BJ (cell line): ENCODE measurements around the gene CTTN. TPM values are rescaled to one million over a fixed set of nuclear protein-coding genes. Genes with fewer than 3 reads are reported as not detected.

ENCODE experiments used
- CTCF ChIA-PET: fragments of 350-600 bp; formaldehyde crosslinking; extraction: SDS; loops from one replicate; lab custom pipeline; 2021; ENCODE audit warnings: antibody characterized with exemption, inconsistent platforms; lab: Yijun Ruan, JAX
- POLR2A ChIA-PET: fragments of 300-600 bp; sonication (Branson Sonifier 250); formaldehyde crosslinking; extraction: SDS; loops from one replicate; lab custom pipeline; 2021; ENCODE audit warnings: antibody characterized with exemption; lab: Charles Lee
- DNase-seq: peaks from one replicate; pipeline ENCODE4 v3.0.0-alpha.2; 2011; ENCODE audit warnings: low read depth
- H3K27me3 ChIP-seq: 2 replicates; pipeline ENCODE4 v1.6.0; 2011; ENCODE audit warnings: low read length; ENCODE audit not compliant: control insufficient read depth, insufficient read depth
- H3K36me3 ChIP-seq: 2 replicates; pipeline ENCODE4 v1.5.1; 2011; ENCODE audit warnings: low read length; ENCODE audit not compliant: control insufficient read depth, insufficient read depth
- H3K4me3 ChIP-seq: 2 replicates; pipeline ENCODE4 v1.5.1; 2011; ENCODE audit warnings: low read depth, mild to moderate bottlenecking, control low read depth, low read length
- CTCF ChIP-seq: IDR thresholded peaks from 2 replicates; pipeline ENCODE4 v1.5.1; 2011; ENCODE audit warnings: low read depth, mild to moderate bottlenecking, control low read depth, inconsistent platforms, low read length, moderate library complexity; ENCODE audit not compliant: insufficient read depth
- polyA plus RNA-seq: library from polyadenylated mRNA; depleted of rRNA; stranded (reverse); fragments of >200 nt; gene quantifications from 2 replicates; pipeline ENCODE4 v1.2.3, GENCODE V29; 2011

CTTN gene
- polyA plus RNA-seq, 1 experiment, result 166 TPM

- Histone ChIP-seq H3K27me3 (no peaks in the 10 kb centered on the region), H3K36me3 (peaks cover 52% of the 10 kb centered on the region), H3K4me3 (no peak overlapping the region)
- no peak for TF ChIP-seq CTCF
- POLR2A ChIA-PET, result no interaction called here
- CTCF ChIA-PET, result no interaction called here
- no peak for DNase-seq
Measured at GRCh38 chr11:70419307-70420007, 21.1 kb downstream of the CTTN start.

GRCh38 chr11:70420008-70420464 lies 21.7 kb downstream of the CTTN start:
- no peak for DNase-seq
- no peak for TF ChIP-seq CTCF
- Histone ChIP-seq H3K4me3 (no peak overlapping the region), H3K36me3 (peaks cover 53% of the 10 kb centered on the region), H3K27me3 (no peaks in the 10 kb centered on the region)
- POLR2A ChIA-PET, result no interaction called here
- CTCF ChIA-PET, result no interaction called here

- no peak for TF ChIP-seq CTCF
- ChIA-PET CTCF (no interaction called here), POLR2A (no interaction called here)
- no peak overlapping the region for H3K4me3 ChIP-seq
- H3K27me3 ChIP-seq, result no peaks in the 10 kb centered on the region
- no peak for DNase-seq
- H3K36me3 ChIP-seq, result peaks cover 57% of the 10 kb centered on the region
Measured at GRCh38 chr11:70420496-70420895, 22.2 kb downstream of the CTTN start.

- no peak for TF ChIP-seq CTCF
- POLR2A ChIA-PET, result no interaction called here
- H3K27me3 ChIP-seq, result no peaks in the 10 kb centered on the region
- peaks cover 57% of the 10 kb centered on the region for H3K36me3 ChIP-seq
- DNase-seq, result no peak
- CTCF ChIA-PET, result no interaction called here
- H3K4me3 ChIP-seq, result no peak overlapping the region
Measured at GRCh38 chr11:70421123-70421522, 22.8 kb downstream of the CTTN start.

- CTCF ChIA-PET, result no interaction called here
- TF ChIP-seq CTCF, result no peak
- POLR2A ChIA-PET, result no interaction called here
- Histone ChIP-seq H3K4me3 (no peak overlapping the region), H3K27me3 (no peaks in the 10 kb centered on the region), H3K36me3 (peaks cover 55% of the 10 kb centered on the region)
- no peak for DNase-seq
Measured at GRCh38 chr11:70422692-70423522, 24.6 kb downstream of the CTTN start.
